SW480 (cell line): ENCODE measurements around the gene NECTIN4.

Experiments used
- DNase-seq: peaks from one replicate; pipeline ENCODE4 v3.0.0-alpha.2; 2016; ENCODE audit warnings: low spot score

Gene NECTIN4

DNA sequence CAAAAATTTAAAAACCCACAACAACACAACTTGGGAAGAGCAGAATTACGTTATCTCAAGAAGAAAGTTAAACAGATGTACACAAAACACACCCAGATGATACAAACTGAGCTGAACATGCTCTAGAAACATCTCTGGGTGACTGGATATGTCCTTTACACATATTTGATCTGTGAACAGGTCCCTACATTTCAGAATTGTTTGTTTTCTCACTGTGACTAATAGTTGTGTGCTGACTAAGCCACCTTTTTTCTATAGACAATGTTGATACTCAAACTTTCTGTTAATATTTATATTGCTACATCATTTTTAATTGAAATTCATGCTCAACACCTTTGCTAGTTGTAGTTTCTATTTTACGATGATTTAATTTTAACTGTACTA, 67.4 kb downstream of the NECTIN4 start:
- DNase-seq = no peak

DNA sequence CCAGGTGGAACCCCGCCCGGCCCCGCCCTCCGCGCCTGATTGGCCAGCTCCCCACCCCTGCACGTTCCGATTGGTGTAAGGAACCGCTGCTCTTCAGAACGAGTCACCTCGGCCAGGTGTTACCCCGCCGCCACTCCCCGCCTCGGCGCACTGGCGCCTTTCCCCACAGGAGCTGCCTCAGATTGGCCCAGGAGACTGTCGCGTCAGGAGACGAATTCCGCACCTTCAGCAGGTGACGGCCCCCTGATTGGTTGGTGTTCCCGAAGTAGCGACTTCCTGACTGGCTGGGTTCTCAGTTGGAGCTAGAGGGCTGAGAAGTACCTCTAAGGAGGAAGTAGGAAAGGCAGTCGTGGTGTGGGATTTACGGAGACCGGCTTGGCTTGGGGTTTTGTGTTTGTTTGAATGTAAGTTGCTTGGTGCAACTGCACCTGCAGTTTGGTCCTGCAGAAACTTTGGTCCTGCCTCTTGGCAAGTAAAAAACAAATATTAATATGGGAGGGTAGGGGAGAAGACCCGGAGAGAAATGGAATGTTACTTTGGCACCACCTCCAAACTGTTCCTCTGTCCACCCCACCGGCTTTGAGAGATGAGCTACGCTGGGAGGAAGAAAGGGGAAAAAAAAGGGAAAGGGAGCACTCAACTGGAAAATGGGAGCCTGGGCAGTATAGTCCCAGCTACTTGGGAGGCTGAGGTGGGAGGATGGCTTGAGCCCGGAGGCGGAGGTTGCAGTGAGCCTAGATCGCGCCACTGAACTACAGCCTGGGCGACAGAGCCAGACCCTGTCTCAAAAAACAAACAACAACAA, 68.0 kb downstream of the NECTIN4 start:
- DNase-seq = peak; percentile 99
